ENCODE results near the gene KIF3C.

Gene KIF3C

GRCh38 chr2:25894135-25894830 is 88.0 kb downstream of the KIF3C start:
- TF ChIP-seq, protein P1, sequence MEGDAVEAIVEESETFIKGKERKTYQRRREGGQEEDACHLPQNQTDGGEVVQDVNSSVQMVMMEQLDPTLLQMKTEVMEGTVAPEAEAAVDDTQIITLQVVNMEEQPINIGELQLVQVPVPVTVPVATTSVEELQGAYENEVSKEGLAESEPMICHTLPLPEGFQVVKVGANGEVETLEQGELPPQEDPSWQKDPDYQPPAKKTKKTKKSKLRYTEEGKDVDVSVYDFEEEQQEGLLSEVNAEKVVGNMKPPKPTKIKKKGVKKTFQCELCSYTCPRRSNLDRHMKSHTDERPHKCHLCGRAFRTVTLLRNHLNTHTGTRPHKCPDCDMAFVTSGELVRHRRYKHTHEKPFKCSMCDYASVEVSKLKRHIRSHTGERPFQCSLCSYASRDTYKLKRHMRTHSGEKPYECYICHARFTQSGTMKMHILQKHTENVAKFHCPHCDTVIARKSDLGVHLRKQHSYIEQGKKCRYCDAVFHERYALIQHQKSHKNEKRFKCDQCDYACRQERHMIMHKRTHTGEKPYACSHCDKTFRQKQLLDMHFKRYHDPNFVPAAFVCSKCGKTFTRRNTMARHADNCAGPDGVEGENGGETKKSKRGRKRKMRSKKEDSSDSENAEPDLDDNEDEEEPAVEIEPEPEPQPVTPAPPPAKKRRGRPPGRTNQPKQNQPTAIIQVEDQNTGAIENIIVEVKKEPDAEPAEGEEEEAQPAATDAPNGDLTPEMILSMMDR (IDR thresholded peaks at IDR 0.05; ENCODE audit: extremely low read depth, missing control alignments): no peak
- DNase-seq (ENCODE audit: low spot score): no peak

- TF ChIP-seq, protein P1 (IDR thresholded peaks at IDR 0.05; ENCODE audit: extremely low read depth, missing control alignments): no peak
Observed at GRCh38 chr2:25891672-25892071, 90.6 kb downstream of the KIF3C start.

GRCh38 chr2:25887624-25888242 is 94.6 kb downstream of the KIF3C start:
- TF ChIP-seq, protein P1 (IDR thresholded peaks at IDR 0.05; ENCODE audit: extremely low read depth, missing control alignments): no peak
- no peak for DNase-seq (ENCODE audit: low spot score)

More at GRCh38 chr2:25891672-25892071, 90.6 kb downstream of the KIF3C start:
- DNase-seq (ENCODE audit: low spot score): no peak

DNA sequence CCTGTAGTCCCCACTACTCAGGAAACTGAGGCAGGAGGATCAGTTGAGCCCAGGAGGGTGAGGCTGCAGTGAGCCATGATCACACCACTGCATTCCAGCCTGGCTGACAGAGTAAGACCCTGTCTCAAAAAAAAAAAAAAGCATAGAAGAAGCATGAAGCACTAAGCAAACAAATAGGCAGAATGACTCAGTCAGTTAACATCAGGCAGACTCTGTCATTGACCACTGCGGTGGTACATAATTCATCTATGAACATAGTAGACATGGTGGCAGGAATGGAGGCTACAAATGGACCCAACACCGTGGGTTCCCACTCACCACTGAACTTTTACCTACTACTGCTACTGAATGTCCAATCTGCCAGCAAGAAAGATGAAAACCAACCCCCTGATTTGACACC is 96.4 kb downstream of the KIF3C start:
- DNase-seq (ENCODE audit: low spot score): no peak
- TF ChIP-seq, protein P1 (IDR thresholded peaks at IDR 0.05; ENCODE audit: extremely low read depth, missing control alignments): no peak

DNA sequence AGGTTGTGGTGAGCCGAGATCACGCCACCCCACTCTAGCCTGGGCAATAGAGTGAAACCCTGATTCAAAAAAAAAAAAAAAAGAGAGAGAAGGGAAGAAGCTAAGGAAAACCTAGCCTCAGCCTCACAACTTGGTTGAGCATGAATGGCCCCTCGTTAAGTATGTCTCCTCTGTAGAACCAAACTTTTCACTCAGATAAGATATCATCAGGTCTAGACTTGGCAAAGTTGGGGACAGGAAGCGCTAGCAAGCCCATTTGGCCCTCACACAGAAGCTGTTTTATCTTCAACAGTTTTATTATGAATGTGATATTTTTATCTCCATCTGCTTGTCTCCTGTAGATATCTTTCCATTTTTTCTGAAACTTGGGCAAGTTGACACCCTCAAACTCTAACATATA is 100.5 kb downstream of the KIF3C start:
- TF ChIP-seq, protein P1 (IDR thresholded peaks at IDR 0.05; ENCODE audit: extremely low read depth, missing control alignments): no peak
- no peak for DNase-seq (ENCODE audit: low spot score)

- DNase-seq (ENCODE audit: low spot score): no peak
- TF ChIP-seq, protein P1 (IDR thresholded peaks at IDR 0.05; ENCODE audit: extremely low read depth, missing control alignments): no peak
Observed at GRCh38 chr2:25879133-25879730, 103.1 kb downstream of the KIF3C start.

Data from GM20000 (cell line).